A549 (cell line): ENCODE results near the gene ALG10. TPM values are rescaled to one million over a fixed set of nuclear protein-coding genes. Genes with fewer than 3 reads are reported as not detected.

Source experiments
- ATAC-seq, 2 experiments: fragments of 200-7000 bp in 1 of 2; fragments of >200 bp in 1 of 2; cut with Nextera tagmentation in 1 of 2; cut with Tn5 transposase in 1 of 2; 3 replicates each; pipeline versions ENCODE4 v1.8.0 to v1.9.1; 2018 to 2020; ENCODE audit warnings: mild to moderate bottlenecking in 1 of 2, moderate library complexity in 1 of 2
- CTCF ChIA-PET: fragments of 300-600 bp; sonication (Branson Sonifier 250); formaldehyde crosslinking; extraction: SDS; loops from one replicate; lab custom pipeline; 2021; ENCODE audit warnings: antibody characterized with exemption, inconsistent platforms; lab: Yijun Ruan, JAX
- POLR2A ChIA-PET: fragments of 350-600 bp; formaldehyde crosslinking; extraction: SDS; loops from one replicate; lab custom pipeline; 2021; ENCODE audit warnings: antibody characterized with exemption, inconsistent platforms; lab: Yijun Ruan, JAX
- DNase-seq, 2 experiments: peaks; one replicate each; pipeline versions ENCODE4 v3.0.0 to v3.0.0-alpha.2; 2011 to 2016; ENCODE audit warnings: low read depth in 1 of 2, low spot score in 1 of 2
- FAIRE-seq: peaks from 2 replicates; lab custom pipeline; 2011; peaks lifted over from hg19 to GRCh38; lab: Jason Lieb, UNC
- H3K27ac ChIP-seq, 2 experiments: fragments of >200 bp; sonication (Bioruptor Twin); formaldehyde crosslinking; 3 replicates each; pipeline ENCODE4 v1.5.1; 2016 to 2017
- H3K4me1 ChIP-seq: fragments of >200 bp; sonication (Bioruptor Twin); formaldehyde crosslinking; 3 replicates; pipeline ENCODE4 v1.6.1; 2016
- H3K4me2 ChIP-seq: fragments of >200 bp; sonication (Bioruptor Twin); formaldehyde crosslinking; 3 replicates; pipeline ENCODE4 v1.6.1; 2016
- H3K4me3 ChIP-seq: fragments of >200 bp; sonication (Bioruptor Twin); formaldehyde crosslinking; 3 replicates; pipeline ENCODE4 v1.5.1; 2016
- H3K9me3 ChIP-seq: fragments of >200 bp; sonication (Bioruptor Twin); formaldehyde crosslinking; 3 replicates; pipeline ENCODE4 v1.6.1; 2016
- BHLHE40 ChIP-seq: IDR thresholded peaks from 2 replicates; pipeline ENCODE4 v1.6.1; 2012; ENCODE audit warnings: low read depth, low read length, inconsistent platforms
- CBX2 ChIP-seq: fragments of 200-600 bp; sonication (generic); IDR thresholded peaks from 2 replicates; pipeline ENCODE4 v1.6.1; 2016; ENCODE audit warnings: low read depth, mild to moderate bottlenecking, borderline replicate concordance
- CEBPB ChIP-seq, 2 experiments: fragments of >200 bp in 1 of 2; sonication (Bioruptor Twin) in 1 of 2; formaldehyde crosslinking in 1 of 2; IDR thresholded peaks; 2 replicates each; pipeline ENCODE4 v1.6.1; 2012 to 2016
- CHD2 ChIP-seq: fragments of 150-350 bp; IDR thresholded peaks from 2 replicates; pipeline ENCODE4 v1.6.1; 2014; ENCODE audit warnings: low read length; ENCODE audit not compliant: partially characterized antibody
- CHD4 ChIP-seq: fragments of 200-600 bp; sonication (generic); IDR thresholded peaks from 2 replicates; pipeline ENCODE4 v1.6.1; 2016; ENCODE audit warnings: antibody characterized with exemption, mild to moderate bottlenecking, borderline replicate concordance
- EHF ChIP-seq: fragments of 250-450 bp; sonication (Bioruptor Pico); IDR thresholded peaks from 2 replicates; pipeline ENCODE4 v1.5.0; 2020; ENCODE audit warnings: mild to moderate bottlenecking
- EHMT2 ChIP-seq: fragments of 200-600 bp; sonication (generic); IDR thresholded peaks from 2 replicates; pipeline ENCODE4 v1.6.1; 2016; ENCODE audit warnings: antibody characterized with exemption, low read depth, mild to moderate bottlenecking, moderate library complexity
- FOSB ChIP-seq: fragments of 250-450 bp; sonication (Bioruptor Pico); IDR thresholded peaks from 2 replicates; pipeline ENCODE4 v1.5.0; 2020; ENCODE audit warnings: mild to moderate bottlenecking, moderate library complexity
- GATA3 ChIP-seq: IDR thresholded peaks from 2 replicates; pipeline ENCODE4 v1.6.1; 2012; ENCODE audit warnings: borderline replicate concordance
- HOXA7 ChIP-seq: fragments of 250-450 bp; sonication (Bioruptor Pico); IDR thresholded peaks from 2 replicates; pipeline ENCODE4 v1.5.0; 2020; ENCODE audit warnings: mild to moderate bottlenecking, moderate library complexity
- JUN ChIP-seq, 2 experiments: fragments of >200 bp; sonication (Bioruptor Twin); formaldehyde crosslinking; IDR thresholded peaks; 2 replicates in 1 of 2; 3 replicates in 1 of 2; pipeline ENCODE4 v1.6.1; 2016 to 2017
- KDM5A ChIP-seq: fragments of 200-600 bp; sonication (generic); IDR thresholded peaks from 2 replicates; pipeline ENCODE4 v1.6.1; 2016; ENCODE audit warnings: antibody characterized with exemption, mild to moderate bottlenecking
- MAFK ChIP-seq: fragments of 450-650 bp; IDR thresholded peaks from 2 replicates; pipeline ENCODE4 v1.6.1; 2014; ENCODE audit not compliant: partially characterized antibody
- MAZ ChIP-seq: fragments of 150-350 bp; IDR thresholded peaks from 2 replicates; pipeline ENCODE4 v1.6.1; 2014; ENCODE audit warnings: antibody characterized with exemption, low read depth, low read length, borderline replicate concordance
- MYC ChIP-seq: IDR thresholded peaks from 2 replicates; pipeline ENCODE4 v1.6.1; 2012; ENCODE audit warnings: mild to moderate bottlenecking, inconsistent platforms, low read length, improper control_type of control experiment, borderline replicate concordance
- NR3C1 ChIP-seq: fragments of >200 bp; sonication (Bioruptor Twin); formaldehyde crosslinking; IDR thresholded peaks from 3 replicates; pipeline ENCODE4 v1.6.1; 2017
- PHF8 ChIP-seq: fragments of 200-600 bp; sonication (generic); IDR thresholded peaks from 2 replicates; pipeline ENCODE4 v1.6.1; 2016; ENCODE audit warnings: low read depth, mild to moderate bottlenecking, antibody characterized with exemption, moderate library complexity, borderline replicate concordance
- RAD21 ChIP-seq, 2 experiments: fragments of >200 bp in 1 of 2; sonication (Bioruptor Twin) in 1 of 2; formaldehyde crosslinking in 1 of 2; IDR thresholded peaks in 1 of 2; conservative IDR thresholded peaks in 1 of 2; 2 replicates in 1 of 2; 3 replicates in 1 of 2; pipeline ENCODE4 v1.6.1; 2012 to 2018; ENCODE audit warnings: inconsistent platforms in 1 of 2
- RARB ChIP-seq: fragments of 250-450 bp; sonication (Bioruptor Pico); IDR thresholded peaks from 2 replicates; pipeline ENCODE4 v1.8.0; 2021; ENCODE audit warnings: mild to moderate bottlenecking, moderate library complexity
- RCOR1 ChIP-seq: fragments of 150-350 bp; IDR thresholded peaks from 2 replicates; pipeline ENCODE4 v1.6.1; 2014; ENCODE audit warnings: antibody characterized with exemption, low read length, low read depth
- SMC3 ChIP-seq: fragments of >200 bp; sonication (Bioruptor Twin); formaldehyde crosslinking; IDR thresholded peaks from 3 replicates; pipeline ENCODE4 v1.6.1; 2018; ENCODE audit warnings: inconsistent platforms
- SREBF2 ChIP-seq: fragments of 450-650 bp; IDR thresholded peaks from 2 replicates; pipeline ENCODE4 v1.6.1; 2014; ENCODE audit warnings: mild to moderate bottlenecking, moderate library complexity
- TP53 ChIP-seq: fragments of 250-450 bp; sonication (Bioruptor Pico); IDR thresholded peaks from 2 replicates; pipeline ENCODE4 v1.5.0; 2021; ENCODE audit warnings: mild to moderate bottlenecking, moderate library complexity
- ZNF302 ChIP-seq: fragments of 250-450 bp; sonication (Bioruptor Pico); IDR thresholded peaks from 2 replicates; pipeline ENCODE4 v1.9.0; 2021; ENCODE audit warnings: inconsistent platforms, mild to moderate bottlenecking, moderate library complexity
- ZSCAN20 ChIP-seq: fragments of 250-450 bp; sonication (Bioruptor Pico); IDR thresholded peaks from 2 replicates; pipeline ENCODE4 v1.8.0; 2022; ENCODE audit warnings: mild to moderate bottlenecking, moderate library complexity
- WGBS: methylation state at CpG from one replicate; pipeline ENCODE4 v1.1.6; 2017; ENCODE audit errors: missing lambda C conversion rate; 5-methylcytosine and 5-hydroxymethylcytosine counted together
- polyA minus RNA-seq: library from RNA; depleted of rRNA, polyadenylated mRNA; stranded (reverse); fragments of >200 nt; gene quantifications from 2 replicates; pipeline ENCODE4 v1.2.3, GENCODE V29; 2011; rRNA and poly(A)+ RNA removed
- polyA plus RNA-seq, 4 experiments: library from polyadenylated mRNA; depleted of rRNA in 3 of 4; stranded (reverse); fragments of >200 nt; fragmentation: RNase III in 1 of 4; extraction: RNeasy Plus Mini Kit Qiagen cat#74134 plus additional on column Dnase treatment in 1 of 4; gene quantifications; 2 replicates in 3 of 4; 3 replicates in 1 of 4; pipeline ENCODE4 v1.2.3, GENCODE V29; 2011 to 2017
- TF ChIP-seq, protein P1 (sequence below): fragments of 250-450 bp; sonication (Bioruptor Pico); IDR thresholded peaks from 2 replicates; pipeline ENCODE4 v1.5.0; 2021; ENCODE audit warnings: mild to moderate bottlenecking, moderate library complexity, borderline replicate concordance
- TF ChIP-seq, protein P2 (sequence below): IDR thresholded peaks from 2 replicates; pipeline ENCODE4 v1.6.1; 2012
- TF ChIP-seq, protein P3 (sequence below): fragments of 450-650 bp; IDR thresholded peaks from 2 replicates; pipeline ENCODE4 v1.6.1; 2014; ENCODE audit warnings: antibody characterized with exemption
- TF ChIP-seq, protein P4 (sequence below): fragments of 150-350 bp; IDR thresholded peaks from 2 replicates; pipeline ENCODE4 v1.6.1; 2014; ENCODE audit warnings: low read depth, mild to moderate bottlenecking, low read length
- TF ChIP-seq, protein P5 (sequence below): fragments of >200 bp; sonication (Bioruptor Twin); formaldehyde crosslinking; IDR thresholded peaks from 2 replicates; pipeline ENCODE4 v1.6.1; 2016
- TF ChIP-seq, protein P6 (sequence below): fragments of >200 bp; sonication (Bioruptor Twin); formaldehyde crosslinking; IDR thresholded peaks from 3 replicates; pipeline ENCODE4 v1.5.1; 2016

Gene ALG10, protein sequence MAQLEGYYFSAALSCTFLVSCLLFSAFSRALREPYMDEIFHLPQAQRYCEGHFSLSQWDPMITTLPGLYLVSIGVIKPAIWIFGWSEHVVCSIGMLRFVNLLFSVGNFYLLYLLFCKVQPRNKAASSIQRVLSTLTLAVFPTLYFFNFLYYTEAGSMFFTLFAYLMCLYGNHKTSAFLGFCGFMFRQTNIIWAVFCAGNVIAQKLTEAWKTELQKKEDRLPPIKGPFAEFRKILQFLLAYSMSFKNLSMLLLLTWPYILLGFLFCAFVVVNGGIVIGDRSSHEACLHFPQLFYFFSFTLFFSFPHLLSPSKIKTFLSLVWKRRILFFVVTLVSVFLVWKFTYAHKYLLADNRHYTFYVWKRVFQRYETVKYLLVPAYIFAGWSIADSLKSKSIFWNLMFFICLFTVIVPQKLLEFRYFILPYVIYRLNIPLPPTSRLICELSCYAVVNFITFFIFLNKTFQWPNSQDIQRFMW
- 13.9 and 16.4 TPM in 2 replicates for polyA plus RNA-seq (2011; rRNA removed)
- polyA plus RNA-seq (2012; cell fraction: cytosol; rRNA removed): 4.1 and 4.8 TPM in 2 replicates
- polyA plus RNA-seq (2012; cell fraction: nucleus; rRNA removed): 10.6 and 11.7 TPM in 2 replicates
- polyA plus RNA-seq (2017; fragmentation: RNase III; extraction: RNeasy Plus Mini Kit Qiagen cat#74134 plus additional on column Dnase treatment): 5.8 to 6.2 TPM (median 5.9 TPM) in 3 replicates
- 61.3 and 74.2 TPM in 2 replicates for polyA minus RNA-seq

DNA sequence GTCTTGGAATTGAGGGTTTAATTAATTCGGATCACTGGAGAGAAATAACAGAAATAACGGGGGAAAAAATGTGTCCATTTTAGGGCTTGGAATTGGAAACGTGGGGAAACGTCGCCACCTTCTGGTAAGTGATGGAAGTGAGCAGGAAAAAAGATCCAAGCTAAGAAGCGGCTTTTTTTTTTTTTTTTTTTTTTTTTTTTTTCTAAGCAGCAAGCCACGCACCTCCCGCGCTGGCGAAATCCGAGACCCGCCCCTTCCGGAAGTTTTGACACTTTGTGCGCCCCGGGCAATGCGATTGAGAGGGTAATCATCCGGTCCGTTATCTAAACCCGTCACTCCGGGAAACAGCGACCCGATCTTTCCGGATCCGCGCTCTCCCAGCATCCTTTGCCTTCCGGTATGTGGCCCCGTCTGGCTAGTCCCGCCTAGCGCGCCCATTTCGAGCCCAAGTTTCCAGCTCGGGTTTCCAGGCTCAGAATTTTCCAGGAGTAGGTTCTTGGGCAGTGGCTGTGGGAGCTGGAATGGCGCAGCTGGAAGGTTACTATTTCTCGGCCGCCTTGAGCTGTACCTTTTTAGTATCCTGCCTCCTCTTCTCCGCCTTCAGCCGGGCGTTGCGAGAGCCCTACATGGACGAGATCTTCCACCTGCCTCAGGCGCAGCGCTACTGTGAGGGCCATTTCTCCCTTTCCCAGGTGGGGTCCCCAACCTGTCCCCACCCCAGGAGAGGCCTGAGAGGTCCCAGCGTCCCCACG is at the start of gene ALG10:
TSS of gene ALG10 (plus strand) at position 418 of the 752 bp plus-strand sequence. CDS start at position 522, 104 bp downstream.
- FAIRE-seq (no peak), DNase-seq (peak; percentile 63 to 98), ATAC-seq (peak; percentile 100)
- ChIA-PET POLR2A (interaction anchor here (0.5 to 2.8 kb wide), 16 partner anchors 11 to 1849 kb away, joined by 3 to 38 read pairs (median 3); partner anchors contain the start of gene YARS2), CTCF (interaction anchor here (0.6 to 5.3 kb wide), 10 partner anchors 12 to 1666 kb away, joined by 3 to 78 read pairs (median 4); partner anchors contain the start of gene YARS2)
- WGBS: 1% methylated on average over 44 of the region's 44 CpGs
- Histone ChIP-seq H3K4me2 (peak within 1 kb of the TSS; percentile 74), H3K9me3 (no peaks in the 10 kb centered on the region), H3K4me3 (peak within 1 kb of the TSS; percentile 79), H3K4me1 (peaks cover 8% of the 10 kb centered on the region; the same call in 2 of the 3 replicates), H3K27ac (peak within 1 kb of the TSS; percentile 79 to 92)
- TF ChIP-seq HOXA7 (no peak), BHLHE40 (no peak), SREBF2 (no peak), EHMT2 (no peak), MYC (peak; percentile 47; the same call in 1 of the 2 replicates), GATA3 (peak; percentile 43; the same call in 1 of the 2 replicates), RAD21 (conservative IDR thresholded peaks at IDR 0.05 in 1 of 2, IDR thresholded peaks at IDR 0.05 in 1 of 2) (peak; percentile 84 to 89), RCOR1 (no peak), EHF (CRISPR knock-in tag) (no peak), RARB (no peak), CHD4 (no peak), TP53 (CRISPR knock-in tag) (no peak), ZSCAN20 (CRISPR knock-in tag) (no peak), MAFK (no peak), CHD2 (no peak), JUN (IDR thresholded peaks at IDR 0.05) (peak; percentile 68 to 83; a peak in 3 of 5 replicates), ZNF302 (CRISPR knock-in tag) (no peak), CBX2 (no peak), KDM5A (peak; percentile 85), PHF8 (peak; percentile 48; the same call in 1 of the 2 replicates), NR3C1 (no peak), MAZ (no peak), SMC3 (peak; percentile 87), FOSB (CRISPR knock-in tag) (no peak), CEBPB (IDR thresholded peaks at IDR 0.05) (peak; percentile 60 to 82)
- TF ChIP-seq, protein P1, sequence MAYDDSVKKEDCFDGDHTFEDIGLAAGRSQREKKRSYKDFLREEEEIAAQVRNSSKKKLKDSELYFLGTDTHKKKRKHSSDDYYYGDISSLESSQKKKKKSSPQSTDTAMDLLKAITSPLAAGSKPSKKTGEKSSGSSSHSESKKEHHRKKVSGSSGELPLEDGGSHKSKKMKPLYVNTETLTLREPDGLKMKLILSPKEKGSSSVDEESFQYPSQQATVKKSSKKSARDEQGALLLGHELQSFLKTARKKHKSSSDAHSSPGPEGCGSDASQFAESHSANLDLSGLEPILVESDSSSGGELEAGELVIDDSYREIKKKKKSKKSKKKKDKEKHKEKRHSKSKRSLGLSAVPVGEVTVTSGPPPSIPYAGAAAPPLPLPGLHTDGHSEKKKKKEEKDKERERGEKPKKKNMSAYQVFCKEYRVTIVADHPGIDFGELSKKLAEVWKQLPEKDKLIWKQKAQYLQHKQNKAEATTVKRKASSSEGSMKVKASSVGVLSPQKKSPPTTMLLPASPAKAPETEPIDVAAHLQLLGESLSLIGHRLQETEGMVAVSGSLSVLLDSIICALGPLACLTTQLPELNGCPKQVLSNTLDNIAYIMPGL (CRISPR knock-in tag): no peak
- TF ChIP-seq, protein P2, sequence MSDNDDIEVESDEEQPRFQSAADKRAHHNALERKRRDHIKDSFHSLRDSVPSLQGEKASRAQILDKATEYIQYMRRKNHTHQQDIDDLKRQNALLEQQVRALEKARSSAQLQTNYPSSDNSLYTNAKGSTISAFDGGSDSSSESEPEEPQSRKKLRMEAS: peak; percentile 88
- TF ChIP-seq, protein P3, sequence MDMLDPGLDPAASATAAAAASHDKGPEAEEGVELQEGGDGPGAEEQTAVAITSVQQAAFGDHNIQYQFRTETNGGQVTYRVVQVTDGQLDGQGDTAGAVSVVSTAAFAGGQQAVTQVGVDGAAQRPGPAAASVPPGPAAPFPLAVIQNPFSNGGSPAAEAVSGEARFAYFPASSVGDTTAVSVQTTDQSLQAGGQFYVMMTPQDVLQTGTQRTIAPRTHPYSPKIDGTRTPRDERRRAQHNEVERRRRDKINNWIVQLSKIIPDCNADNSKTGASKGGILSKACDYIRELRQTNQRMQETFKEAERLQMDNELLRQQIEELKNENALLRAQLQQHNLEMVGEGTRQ: no peak
- TF ChIP-seq, protein P4, sequence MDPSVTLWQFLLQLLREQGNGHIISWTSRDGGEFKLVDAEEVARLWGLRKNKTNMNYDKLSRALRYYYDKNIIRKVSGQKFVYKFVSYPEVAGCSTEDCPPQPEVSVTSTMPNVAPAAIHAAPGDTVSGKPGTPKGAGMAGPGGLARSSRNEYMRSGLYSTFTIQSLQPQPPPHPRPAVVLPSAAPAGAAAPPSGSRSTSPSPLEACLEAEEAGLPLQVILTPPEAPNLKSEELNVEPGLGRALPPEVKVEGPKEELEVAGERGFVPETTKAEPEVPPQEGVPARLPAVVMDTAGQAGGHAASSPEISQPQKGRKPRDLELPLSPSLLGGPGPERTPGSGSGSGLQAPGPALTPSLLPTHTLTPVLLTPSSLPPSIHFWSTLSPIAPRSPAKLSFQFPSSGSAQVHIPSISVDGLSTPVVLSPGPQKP: no peak
- TF ChIP-seq, protein P5, sequence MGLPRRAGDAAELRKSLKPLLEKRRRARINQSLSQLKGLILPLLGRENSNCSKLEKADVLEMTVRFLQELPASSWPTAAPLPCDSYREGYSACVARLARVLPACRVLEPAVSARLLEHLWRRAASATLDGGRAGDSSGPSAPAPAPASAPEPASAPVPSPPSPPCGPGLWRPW: no peak
- TF ChIP-seq, protein P6, sequence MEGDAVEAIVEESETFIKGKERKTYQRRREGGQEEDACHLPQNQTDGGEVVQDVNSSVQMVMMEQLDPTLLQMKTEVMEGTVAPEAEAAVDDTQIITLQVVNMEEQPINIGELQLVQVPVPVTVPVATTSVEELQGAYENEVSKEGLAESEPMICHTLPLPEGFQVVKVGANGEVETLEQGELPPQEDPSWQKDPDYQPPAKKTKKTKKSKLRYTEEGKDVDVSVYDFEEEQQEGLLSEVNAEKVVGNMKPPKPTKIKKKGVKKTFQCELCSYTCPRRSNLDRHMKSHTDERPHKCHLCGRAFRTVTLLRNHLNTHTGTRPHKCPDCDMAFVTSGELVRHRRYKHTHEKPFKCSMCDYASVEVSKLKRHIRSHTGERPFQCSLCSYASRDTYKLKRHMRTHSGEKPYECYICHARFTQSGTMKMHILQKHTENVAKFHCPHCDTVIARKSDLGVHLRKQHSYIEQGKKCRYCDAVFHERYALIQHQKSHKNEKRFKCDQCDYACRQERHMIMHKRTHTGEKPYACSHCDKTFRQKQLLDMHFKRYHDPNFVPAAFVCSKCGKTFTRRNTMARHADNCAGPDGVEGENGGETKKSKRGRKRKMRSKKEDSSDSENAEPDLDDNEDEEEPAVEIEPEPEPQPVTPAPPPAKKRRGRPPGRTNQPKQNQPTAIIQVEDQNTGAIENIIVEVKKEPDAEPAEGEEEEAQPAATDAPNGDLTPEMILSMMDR: peak; percentile 85
